Femur (tissue), 1 donor: ENCODE measurements around the gene FXR2.
"Not testable (repeated sequence)": the region's sequence is repeated elsewhere in the genome, so short reads cannot be mapped to it uniquely, and the experiment has no call there.

ENCODE experiments used
- DNase-seq: peaks from one replicate; pipeline ENCODE4 v3.0.0-alpha.2; 2017

The FXR2 gene

DNA sequence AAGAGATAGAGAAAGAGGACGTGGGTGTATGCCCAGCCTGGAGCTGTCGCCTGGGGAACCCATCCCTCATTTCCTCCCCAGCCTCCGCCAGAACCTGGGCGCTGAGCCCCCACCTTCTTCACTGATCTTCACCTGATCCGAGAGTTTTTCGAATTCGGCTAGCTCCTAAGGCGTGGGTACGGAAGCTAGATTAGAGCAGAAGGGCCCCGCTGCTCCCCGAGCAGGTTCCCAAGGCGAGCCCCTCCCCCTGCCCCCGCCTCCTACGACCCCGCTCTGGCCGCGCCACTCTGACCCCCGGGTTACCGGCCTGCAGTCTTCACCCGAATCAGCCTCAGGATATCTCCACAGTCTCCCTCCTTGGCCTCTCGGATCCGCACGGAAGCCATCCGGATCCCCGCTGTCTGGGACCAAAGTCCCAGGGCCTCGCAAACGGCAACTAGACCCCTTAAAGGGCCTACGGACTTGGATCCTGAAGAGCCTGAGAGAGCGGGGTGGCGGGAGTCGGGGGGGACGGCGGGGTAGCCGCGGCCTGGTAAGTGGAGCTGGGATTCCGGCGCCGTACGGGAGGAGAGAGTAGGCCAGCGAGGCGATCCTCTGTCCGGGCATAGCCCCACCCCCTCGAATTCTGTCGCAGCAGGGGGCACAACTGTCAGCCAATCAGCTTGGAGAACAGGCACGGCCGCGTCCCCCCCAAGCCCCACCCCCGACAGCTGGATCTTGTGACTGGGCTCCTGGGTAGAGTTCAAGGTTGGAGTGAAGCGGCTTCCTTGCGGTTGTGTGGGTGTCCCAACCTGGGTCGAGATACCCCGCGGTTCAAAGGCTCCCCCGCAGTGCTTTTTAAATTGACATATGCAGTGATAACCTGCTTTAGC lies 12.8 kb upstream of the FXR2 start, which contains the start of gene SAT2:
Gene SAT2, minus strand, starts transcription at position 572 of the 872 bp plus-strand sequence. Its CDS starts 186 bp downstream, at position 386.
- peak; percentile 97 for DNase-seq

DNA sequence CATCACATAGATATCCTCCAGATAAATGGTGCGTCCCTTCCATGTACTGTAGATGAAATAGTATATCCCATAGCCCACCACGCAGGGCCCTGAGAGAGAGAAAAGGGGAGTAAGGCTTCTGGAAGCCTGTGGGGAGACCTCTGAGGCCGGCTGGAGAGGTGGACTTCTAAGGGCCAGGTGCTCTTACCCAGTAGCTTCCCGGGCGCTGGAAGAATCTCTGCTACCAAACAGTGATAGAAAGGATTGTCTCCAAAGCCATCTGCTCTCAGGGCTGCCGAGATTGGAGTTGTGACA lies 12.2 kb upstream of the FXR2 start:
- no peak for DNase-seq

DNA sequence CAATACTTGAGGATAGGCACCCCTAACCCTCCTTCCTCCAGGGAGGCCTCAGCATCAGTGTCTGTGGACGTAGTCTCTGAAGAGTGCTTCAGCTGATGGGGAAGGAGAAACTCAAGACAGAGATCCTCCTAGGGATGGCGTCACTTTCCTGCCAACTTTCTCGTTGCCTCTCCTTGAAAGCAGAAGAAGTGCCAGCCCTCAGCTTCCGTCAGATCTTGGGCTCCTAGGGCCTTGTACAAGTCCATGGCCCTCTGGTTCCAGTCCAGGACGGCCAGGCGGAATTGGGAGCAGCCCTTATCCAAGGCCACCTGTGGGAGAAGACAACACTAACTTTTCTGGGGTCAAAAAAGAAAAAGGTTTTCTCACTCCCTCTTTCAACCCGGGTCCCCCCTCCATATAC lies 11.6 kb upstream of the FXR2 start:
- DNase-seq, result peak; percentile 41

DNA sequence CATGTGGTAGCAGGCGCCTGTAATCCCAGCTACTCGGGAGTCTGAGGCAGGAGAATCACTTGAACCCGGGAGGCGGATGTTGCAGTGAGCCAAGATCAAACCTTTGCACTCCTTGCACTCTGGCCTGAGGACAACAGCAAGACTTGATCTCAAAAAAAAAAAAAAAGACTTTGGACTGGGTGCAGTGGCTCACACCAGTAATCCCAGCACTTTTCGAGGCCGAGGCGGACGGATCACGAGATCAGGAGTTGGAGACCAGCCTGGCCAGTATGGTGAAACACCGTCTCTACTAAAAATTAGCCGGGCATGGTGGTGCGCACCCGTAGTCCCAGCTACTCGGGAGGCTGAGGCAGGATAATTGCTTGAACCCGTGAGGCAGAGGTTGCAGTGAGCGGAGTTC lies 11.1 kb upstream of the FXR2 start:
- not testable (repeated sequence) for DNase-seq

DNA sequence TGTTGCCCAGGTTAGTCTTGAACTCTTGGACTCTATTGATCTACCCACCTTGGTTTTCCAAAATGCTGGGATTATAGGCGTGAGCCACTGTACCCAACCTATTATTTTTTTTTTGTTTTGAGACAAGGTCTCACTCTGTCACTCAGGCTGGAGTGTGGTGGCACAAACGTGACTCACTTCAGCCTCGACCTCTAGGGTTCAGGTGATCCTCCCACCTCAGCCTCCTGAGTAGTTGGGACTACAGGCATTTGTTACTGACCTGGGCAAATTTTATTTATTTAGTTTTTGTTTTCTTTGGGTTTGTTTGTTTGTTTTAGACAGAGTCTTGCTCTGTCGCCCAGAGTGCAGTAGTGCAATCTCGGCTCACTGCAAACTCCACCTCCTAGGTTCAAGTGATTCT lies 9.0 kb upstream of the FXR2 start:
- no peak for DNase-seq

DNA sequence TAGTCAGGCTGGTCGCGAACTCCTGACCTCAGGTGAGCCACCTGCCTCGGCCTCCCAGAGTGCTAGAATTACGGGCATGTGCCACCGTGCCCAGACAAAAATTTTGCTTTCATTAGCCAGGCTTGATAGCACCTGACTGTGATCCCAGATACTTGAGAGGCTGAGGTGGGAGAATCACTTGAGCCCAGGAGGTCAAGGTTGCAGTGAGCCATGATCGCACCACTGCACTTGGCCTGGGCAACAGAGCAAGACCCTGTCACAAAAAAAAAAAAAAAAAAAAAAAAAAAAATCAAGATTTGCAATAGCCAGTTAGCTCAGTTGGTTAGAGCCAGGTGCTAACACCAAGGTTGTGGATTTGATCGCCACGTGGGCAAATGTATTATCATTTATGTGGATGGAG lies 6.1 kb upstream of the FXR2 start:
- DNase-seq, result no peak

DNA sequence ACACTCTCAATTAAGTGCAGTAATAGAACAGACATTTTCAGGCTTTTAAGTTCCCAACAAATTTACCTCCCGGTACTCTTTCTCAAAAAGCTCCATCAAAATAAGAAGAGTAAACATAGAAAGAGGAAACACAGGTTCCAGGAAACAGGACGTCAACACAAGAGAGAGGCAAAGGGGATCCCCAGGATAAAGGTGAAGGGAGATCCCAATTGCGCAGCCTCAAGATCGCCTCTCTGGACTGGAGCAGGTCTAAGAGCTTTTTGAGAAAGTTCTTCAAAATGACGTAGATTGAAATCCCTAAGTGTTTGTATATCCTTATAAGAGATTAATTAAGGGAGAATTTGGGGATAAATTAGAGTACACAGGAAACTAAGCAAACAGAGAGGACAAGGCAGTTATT lies 3.9 kb upstream of the FXR2 start:
- no peak for DNase-seq

DNA sequence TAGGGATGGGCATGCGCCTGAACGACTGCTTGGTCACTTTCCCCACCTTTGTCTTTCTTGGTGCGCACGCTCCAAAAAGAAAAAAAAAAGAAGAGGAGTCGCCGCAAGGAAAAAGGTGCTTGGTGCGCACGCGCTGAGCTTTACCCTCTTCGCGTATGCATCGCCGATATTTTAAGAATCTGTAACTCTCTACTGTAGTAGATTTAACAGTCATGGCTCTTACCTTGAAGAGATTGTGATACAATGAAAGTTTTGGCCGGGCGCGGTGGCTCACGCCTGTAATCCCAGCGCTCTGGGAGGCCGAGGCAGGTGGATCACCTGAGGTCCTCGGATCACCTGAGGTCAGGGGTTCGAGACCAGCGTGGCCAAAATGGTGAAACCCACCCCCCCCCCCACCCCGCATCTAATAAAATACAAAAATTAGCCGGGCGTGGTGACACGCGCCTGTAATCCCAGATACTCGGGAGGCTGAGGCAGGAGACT lies 609 bp upstream of the FXR2 start:
- no peak for DNase-seq

DNA sequence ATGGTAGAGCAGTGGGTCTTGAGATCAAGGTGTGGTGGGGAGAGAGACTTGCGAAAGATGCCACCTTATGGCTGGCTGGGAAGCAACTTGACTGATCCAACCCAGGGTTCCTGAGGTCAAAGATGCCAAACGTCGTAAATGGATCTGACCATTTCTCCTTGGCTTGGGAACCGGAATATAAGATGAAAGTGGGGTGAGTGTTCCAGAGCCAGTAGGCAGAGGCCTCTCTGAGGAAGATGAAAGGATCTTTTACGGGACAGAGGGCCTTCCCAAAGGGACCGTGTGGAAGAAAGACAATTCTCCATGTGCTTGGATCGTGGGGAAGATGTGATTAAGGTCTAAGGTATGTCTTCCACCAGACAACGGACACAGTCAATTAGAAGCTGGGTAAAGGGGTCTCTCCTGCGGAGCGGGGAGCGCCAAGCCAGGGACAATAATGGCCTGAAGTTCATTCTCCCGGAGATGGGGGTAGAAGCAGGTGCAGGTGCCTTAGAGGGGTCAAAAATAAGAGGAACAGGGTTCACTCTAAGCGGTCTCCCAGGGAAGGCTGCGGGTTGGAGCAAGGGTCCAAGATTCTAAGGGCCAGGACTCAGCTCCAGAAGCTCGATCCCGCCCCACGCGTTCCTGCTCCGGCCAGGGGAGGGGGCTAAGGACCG lies 800 bp downstream of the FXR2 start:
- DNase-seq, result no peak

DNA sequence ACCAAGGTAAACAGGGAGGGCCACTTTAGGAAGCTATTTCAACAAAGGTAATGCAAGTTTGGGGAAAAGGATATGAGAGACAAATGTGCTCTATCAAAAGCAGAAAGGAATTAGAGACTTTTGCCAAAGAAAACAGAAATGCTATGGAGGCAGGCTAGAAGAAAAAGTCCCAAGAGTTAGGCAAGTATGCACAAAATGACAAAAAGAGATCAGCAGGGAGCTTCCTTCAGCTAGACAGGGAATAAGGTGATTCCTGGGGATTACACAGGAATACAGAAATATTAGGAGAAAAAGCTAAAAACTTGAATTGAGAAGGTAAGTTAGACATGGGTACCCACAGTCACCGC lies 2.4 kb downstream of the FXR2 start:
- DNase-seq, result no peak

DNA sequence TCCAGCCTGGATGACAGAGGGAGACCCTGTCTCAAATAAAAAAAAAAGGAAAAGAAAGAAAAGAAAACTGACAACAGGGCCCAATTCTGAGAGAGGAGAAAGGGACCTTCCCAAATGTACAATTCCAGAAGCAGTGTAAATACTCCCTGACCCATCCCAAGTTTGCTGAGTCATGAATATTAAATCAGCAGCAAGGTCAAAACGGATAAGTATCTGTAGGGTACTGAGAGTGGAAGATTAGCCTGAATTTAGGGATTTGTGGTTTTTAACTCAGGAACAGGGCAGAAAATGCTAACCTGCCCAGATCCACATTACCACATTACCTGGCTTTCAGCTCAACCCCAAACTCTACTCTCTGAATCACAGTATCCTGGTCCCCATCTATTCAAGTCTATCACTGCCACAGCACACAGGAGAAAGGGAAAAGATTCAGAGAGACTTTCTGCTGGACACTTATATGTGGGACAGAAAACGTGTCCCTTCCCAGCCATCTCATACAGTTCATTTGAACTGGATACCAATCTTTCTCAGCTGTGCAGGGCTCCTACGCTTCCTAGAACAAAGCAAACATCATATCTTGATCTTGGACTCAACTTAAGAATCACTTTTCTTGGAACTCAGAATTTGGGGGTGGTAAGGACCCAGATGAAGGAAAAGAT lies 2.9 kb downstream of the FXR2 start:
- no peak for DNase-seq

DNA sequence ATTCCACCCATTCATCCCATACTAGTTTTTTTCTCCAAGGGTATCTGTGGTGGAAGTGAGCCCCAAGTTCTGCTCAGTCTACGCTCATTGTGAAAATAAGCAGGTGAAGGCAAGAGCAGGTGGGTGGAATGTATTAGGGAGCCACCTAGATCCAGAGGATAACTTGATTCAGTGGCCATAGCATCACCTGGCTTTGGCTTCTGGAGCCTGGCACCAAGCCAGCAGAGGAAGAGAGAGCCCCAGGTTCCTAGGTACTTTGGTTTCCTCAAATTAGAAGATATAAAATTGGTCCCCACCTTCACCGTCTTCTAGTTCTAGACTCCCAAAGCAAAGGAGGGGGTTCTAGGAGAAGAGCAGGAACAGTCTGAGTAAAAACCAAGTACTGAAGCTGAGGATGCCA lies 4.1 kb downstream of the FXR2 start:
- no peak for DNase-seq

DNA sequence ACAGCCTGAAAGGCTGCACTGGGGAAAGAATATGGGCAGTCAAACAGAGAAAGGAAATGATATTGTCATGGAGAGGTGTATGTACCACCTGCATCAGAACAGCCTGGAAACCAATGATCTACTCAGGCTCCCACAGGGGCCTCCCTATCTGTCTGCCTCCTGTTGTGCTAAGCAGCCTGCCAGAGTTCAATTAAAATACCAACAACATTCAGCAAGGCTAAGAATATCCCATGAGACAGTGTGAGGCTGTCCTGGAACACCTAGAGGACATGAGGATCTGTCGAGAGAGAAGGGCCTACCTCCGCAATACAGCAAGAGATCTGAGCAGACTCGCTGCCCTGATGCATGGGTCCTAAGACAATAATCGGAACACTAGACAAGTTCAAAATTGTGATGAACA lies 8.4 kb downstream of the FXR2 start:
- no peak for DNase-seq

DNA sequence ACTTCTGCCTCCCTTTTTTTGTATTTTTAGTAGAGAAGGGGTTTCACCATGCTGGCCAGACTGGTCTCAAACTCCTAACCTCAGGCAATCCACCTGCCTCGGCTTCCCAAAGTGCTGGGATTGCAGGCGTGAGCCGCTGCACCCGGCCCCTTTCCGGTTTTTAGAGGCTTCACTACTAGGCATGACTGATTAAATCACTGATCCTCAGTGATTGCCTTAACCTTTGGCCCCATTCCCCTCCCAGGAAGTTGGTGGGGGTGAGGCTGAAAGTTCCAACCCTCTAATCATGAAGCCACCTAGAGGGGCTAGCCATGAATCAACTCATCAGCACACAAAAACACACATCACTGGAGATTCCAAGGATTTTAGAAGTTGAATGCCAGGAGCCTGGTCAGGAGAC lies 17.1 kb downstream of the FXR2 start:
- not testable (repeated sequence) for DNase-seq

DNA sequence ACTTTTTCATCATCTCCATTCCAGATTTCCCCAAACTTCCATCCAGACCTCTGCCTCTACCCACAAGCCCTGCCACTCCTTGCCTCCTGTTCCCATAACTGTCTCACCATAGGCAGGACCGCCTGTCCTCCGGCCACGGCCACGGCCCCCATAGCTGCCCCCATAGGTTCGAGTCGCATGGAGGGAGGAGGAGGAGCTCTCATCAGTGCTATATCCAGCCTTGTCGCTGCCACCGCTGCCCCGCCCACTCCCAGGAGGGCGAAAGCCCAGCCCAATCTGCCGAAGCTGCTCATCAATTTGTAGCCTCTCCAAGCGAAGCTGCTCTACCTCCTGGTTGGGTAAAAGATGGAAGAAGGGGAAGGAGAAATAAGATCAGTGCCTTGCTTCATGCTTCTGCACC lies 21.4 kb downstream of the FXR2 start:
- no peak for DNase-seq

DNA sequence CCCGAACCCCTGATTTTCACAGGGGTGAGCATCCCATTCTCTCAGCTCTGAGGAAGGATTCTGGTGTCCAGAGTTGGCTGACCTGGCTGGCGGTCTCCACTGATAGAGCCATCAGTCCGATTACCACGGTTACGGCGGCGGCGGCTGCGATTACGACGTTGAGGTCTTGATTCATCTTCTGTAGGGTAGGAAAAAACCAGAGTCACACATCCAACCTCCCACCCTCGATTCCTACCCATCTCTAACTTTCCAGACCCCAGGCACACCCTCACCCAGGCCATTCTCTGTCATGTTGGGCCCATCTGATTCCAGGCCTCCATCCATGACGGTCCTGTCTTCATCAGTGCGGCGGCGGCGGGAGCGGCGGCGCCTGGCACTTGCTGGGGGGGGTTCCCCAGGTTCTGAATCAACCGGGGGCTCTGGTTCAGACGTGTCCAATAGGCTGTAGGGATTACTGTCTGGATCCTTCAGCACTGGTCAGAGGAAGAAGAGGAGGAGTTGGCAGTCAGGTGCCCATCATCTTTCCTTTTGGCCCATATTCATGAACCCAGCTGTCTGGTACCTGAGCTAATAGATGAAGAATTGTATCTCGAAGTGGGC lies 22.2 kb downstream of the FXR2 start:
- DNase-seq, result no peak

DNA sequence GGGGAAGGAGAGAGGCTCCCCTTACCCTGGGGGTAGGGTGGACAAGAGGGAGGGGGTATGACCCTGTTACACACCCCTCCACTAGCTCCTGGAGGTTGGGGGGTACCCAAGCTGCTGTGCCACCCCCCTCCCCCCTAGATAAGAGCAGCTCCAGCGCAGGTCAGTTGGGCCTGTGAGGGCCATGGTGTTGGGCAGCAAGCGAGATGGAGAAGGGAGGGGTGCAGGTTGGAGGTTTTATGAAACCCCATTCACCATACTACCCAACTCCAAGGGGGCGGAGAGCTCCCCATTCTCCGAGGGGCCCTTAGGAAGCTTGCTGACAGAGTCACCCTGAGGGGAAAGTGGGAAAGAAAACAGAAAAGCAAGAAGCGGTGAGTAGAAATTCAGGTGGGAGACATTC lies 23.1 kb downstream of the FXR2 start:
- DNase-seq, result no peak

DNA sequence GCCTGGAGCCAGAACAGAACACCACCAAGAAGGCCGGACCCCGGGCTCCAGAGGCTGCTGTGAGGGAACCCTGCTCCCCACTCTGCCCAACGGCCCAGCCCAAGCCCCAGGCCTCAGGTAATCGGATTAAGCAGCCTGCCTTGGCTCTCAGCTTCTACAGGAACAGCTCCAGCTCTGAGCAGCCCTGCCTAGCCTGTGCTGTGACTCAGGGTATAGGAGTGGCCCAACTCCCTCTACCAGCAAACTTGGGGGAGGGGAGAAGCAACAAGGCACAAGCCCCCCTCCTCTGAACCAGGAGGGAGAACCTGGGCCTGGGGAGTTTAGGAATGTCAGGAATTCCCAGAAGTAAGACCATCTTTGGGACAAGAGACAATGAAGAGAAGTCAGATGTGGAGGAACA lies 24.0 kb downstream of the FXR2 start:
- no peak for DNase-seq

DNA sequence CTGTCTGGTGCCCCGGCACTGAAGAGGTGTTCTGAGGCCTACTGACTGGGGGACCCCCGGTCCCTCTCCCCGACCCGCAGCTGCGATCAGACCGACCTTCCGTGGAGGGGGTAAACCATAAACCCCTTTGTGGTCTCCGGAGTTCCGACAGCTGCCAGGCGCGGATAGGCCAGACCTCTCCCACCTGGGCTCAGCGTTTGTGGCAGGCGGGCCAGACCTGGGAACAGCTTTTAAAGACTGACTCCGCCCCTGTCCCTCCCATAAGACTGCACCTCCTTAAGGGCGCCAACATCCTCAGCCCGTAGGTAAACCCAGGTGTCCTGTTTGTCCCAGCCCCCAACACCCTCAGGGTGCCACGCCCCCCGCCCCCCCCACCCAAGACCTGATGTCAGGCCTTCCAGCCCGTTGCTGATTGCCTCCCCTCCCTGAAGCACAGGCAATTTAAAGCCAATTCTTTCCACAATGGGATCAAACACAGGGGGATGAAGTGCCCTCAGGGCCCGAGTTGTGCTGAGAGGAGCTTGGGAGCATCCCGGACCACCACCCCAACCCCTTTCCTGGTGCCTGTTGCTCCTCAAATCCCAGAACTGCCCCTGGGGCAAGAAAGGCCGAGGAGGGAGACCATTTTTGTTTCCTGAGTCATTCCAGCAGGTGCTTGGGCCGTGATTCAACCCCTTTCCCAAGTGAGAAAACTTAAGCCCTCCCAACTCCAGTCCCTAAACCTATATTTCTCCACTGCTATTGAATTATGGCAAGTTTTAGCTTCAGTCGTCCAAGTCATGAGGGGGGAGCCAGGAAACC lies 24.6 kb downstream of the FXR2 start, which contains the start of gene SOX15:
Gene SOX15, minus strand, starts transcription at position 204 of the 801 bp plus-strand sequence. CDS start 418 bp downstream, outside the sequence.
- no peak for DNase-seq

DNA sequence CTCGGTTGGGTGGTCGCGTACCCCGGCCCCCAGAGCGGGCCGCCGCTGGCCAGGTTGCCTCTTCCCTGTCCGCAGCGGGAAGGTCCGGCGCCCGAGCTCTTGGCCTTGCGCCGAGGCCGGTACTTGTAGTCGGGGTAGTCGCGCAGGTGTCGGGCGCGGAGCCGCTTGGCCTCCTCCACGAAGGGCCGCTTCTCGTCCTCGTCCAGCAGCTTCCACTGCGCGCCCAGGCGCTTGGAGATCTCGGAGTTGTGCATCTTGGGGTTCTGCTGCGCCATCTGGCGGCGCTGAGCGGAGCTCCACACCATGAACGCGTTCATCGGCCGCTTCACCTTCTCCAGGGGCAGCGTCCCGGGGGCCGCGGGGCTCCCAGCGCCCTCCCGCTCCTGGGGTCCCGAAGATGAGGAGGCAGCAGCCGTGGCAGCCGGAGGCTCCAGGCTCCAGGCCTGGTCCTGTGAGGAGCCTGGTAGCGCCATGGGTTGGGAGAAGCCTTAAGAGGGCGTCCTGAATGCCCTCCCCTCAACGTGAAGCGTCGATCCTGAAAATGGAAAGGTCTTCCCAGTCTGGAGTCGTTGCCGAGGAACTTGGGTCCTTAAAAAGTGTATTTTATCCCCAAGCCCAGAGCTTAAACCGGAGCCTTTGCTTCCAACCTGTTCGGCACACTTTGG lies 25.4 kb downstream of the FXR2 start:
- peak; percentile 90 for DNase-seq

DNA sequence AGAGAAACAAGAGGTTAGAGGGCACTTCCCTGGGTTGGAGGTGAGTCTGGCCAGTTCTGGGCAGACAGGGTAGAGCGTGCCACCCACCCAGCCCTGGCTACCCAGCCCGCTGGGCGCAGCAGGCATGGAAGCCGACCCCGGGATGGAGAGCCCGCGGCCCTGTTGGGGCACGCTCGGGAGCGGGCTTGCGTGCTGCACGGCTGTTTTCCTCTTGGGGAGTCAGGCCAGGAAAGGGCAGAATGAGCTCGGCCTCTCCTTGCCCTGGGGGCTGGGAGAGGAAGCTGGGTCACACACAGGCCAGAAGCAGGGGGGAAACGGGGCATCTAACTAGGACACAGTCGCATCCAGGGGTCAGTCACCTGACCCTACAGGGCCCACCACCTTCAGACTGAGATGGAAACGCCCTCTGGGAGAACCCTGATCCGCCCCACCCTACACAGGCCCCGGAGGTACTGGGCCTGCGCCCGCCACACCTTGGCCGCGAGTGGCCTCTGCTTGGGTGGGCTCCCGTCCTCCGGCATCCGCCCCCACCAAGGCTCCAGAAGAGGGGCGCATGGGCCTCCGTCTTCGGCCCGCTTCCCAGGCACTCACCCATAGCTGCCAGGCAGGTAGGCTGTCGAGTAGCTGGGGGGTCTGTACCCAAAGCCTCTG lies 26.0 kb downstream of the FXR2 start:
- no peak for DNase-seq
